HepG2 (cell line): Measurements from ENCODE around the gene C16orf89. TPM values are rescaled to one million over a fixed set of nuclear protein-coding genes. Genes with fewer than 3 reads are reported as not detected.

Experiments used
- KIAA2018 ChIP-seq: sonication (generic); formaldehyde crosslinking; IDR thresholded peaks from 2 replicates; pipeline ENCODE4 v1.5.0; 2020; ENCODE audit warnings: mild to moderate bottlenecking, missing genetic modification reagents, borderline replicate concordance
- ZNF280B ChIP-seq: sonication (generic); formaldehyde crosslinking; IDR thresholded peaks from 2 replicates; pipeline ENCODE4 v1.5.0; 2020; ENCODE audit warnings: missing genetic modification reagents, mild to moderate bottlenecking, borderline replicate concordance
- ZNF343 ChIP-seq: sonication (generic); formaldehyde crosslinking; IDR thresholded peaks from 2 replicates; pipeline ENCODE4 v1.4.0; 2020; ENCODE audit warnings: mild to moderate bottlenecking, missing genetic modification reagents
- ZNF407 ChIP-seq: sonication (generic); formaldehyde crosslinking; IDR thresholded peaks from one replicate; pipeline ENCODE4 v1.5.1; 2020; ENCODE audit warnings: mild to moderate bottlenecking, missing genetic modification reagents; ENCODE audit errors: not compliant biosample characterization
- ZNF672 ChIP-seq: sonication (generic); formaldehyde crosslinking; IDR thresholded peaks from 2 replicates; pipeline ENCODE4 v1.8.1; 2022; ENCODE audit warnings: missing genetic modification reagents
- ZNF749 ChIP-seq: sonication (generic); formaldehyde crosslinking; IDR thresholded peaks from 2 replicates; pipeline ENCODE4 v1.8.0; 2022; ENCODE audit warnings: mild to moderate bottlenecking, missing genetic modification reagents, moderate library complexity, borderline replicate concordance
- ZNF772 ChIP-seq: sonication (generic); formaldehyde crosslinking; IDR thresholded peaks from 2 replicates; pipeline ENCODE4 v1.5.0; 2020; ENCODE audit warnings: mild to moderate bottlenecking, missing genetic modification reagents
- polyA plus RNA-seq, 8 experiments: library from polyadenylated mRNA; depleted of rRNA in 3 of 8; stranded (reverse) in 7 of 8; unstranded in 1 of 8; fragments of >200 nt; fragmentation: Illumina TruSeq in 4 of 8; extraction: Trizol in 4 of 8; gene quantifications; 2 replicates each; pipeline versions ENCODE4 v1.2.1 to v1.2.3, GENCODE V29; 2011 to 2016; ENCODE audit warnings: low read depth in 4 of 8, missing spikeins in 1 of 8, mixed read lengths in 1 of 8; ENCODE audit not compliant: insufficient read depth in 1 of 8
- total RNA-seq, 5 experiments: library from RNA; depleted of rRNA; stranded (reverse); fragments of >200 nt; fragmentation: Illumina TruSeq; extraction: Trizol; gene quantifications; 2 replicates each; pipeline ENCODE4 v1.2.3, GENCODE V29; 2016; ENCODE audit warnings: low read depth in 1 of 5
- TF ChIP-seq, protein P1 (sequence below): sonication (generic); formaldehyde crosslinking; IDR thresholded peaks from 2 replicates; pipeline ENCODE4 v1.4.0; 2020; ENCODE audit warnings: mild to moderate bottlenecking, missing genetic modification reagents

The C16orf89 gene
- total and polyA plus RNA-seq, 2 of the 13 experiments (the other 11 are each of a cell fraction or from before 2014, with no cell fraction given), result 1.9 to 3.4 TPM

DNA sequence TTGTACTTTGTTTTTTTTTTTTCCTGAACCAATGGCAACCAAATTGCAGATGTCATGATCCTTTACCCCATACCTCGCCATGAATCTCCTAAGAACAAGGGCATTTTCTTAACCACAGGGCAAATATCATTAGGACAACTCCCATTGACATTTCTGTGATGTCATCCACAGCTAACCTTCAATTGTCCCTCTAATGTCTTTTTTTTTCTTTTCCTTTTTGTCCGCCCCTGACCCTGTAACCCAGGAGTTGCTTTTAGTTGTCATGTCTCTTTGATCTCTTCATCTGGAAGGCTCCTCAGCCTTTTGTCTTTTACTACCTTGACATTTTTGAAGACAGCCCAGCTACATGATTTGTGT, 31.6 kb downstream of the C16orf89 start (continued):
- TF ChIP-seq KIAA2018 (CRISPR knock-in tag) (no peak), ZNF407 (CRISPR knock-in tag) (no peak), ZNF749 (CRISPR knock-in tag) (0 out of 2 replicates have a peak, but pooled peaks have one; percentile 1), ZNF672 (CRISPR knock-in tag) (no peak), ZNF772 (CRISPR knock-in tag) (no peak), ZNF280B (CRISPR knock-in tag) (no peak), ZNF343 (CRISPR knock-in tag) (no peak)
- TF ChIP-seq, protein P1, sequence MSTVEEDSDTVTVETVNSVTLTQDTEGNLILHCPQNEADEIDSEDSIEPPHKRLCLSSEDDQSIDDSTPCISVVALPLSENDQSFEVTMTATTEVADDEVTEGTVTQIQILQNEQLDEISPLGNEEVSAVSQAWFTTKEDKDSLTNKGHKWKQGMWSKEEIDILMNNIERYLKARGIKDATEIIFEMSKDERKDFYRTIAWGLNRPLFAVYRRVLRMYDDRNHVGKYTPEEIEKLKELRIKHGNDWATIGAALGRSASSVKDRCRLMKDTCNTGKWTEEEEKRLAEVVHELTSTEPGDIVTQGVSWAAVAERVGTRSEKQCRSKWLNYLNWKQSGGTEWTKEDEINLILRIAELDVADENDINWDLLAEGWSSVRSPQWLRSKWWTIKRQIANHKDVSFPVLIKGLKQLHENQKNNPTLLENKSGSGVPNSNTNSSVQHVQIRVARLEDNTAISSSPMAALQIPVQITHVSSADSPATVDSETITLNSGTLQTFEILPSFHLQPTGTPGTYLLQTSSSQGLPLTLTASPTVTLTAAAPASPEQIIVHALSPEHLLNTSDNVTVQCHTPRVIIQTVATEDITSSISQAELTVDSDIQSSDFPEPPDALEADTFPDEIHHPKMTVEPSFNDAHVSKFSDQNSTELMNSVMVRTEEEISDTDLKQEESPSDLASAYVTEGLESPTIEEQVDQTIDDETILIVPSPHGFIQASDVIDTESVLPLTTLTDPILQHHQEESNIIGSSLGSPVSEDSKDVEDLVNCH (CRISPR knock-in tag), result no peak
- TF ChIP-seq, all 625 proteins: peak for 18
